ENCODE measurements around the gene CCDC43.

DNA sequence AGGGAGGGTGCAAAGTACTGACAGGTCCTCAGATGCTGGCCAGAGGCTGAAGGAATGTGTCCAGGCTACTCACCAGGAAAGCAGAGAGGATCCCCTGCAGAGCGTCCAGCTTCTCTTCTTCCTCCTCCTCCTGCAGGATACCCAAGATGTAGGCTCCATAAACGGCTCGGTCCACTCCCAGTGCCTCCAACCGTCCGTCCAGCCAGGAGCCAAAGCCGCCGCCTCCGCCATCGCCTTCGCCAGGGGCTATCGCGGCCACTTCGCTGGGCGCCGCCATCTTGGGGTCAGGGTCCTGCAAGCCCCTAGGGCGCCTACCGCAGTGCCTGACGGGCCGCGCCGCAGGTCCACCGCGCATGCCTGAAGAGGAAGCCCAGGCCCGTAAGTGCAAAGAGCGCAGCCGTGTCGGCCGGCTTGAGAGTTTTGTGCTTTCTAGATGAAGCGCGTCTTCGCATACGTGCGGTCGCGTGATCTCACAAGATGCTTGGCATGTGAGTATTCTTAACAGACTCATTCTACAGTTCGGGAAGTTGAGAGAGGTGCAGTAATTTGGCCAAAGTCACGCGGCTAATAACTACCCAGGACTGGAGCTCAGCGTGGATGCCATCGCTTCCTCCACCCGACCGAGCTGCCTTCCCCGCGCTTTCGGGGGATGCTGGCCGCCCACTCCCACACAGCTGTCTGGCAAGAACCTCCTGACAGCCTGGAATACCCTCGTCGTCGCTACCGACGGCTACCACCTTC is at the start of gene CCDC43:
- no peak for TF ChIP-seq EZH2phosphoT487 (IDR thresholded peaks at IDR 0.05; ENCODE audit: borderline replicate concordance)
- no peak for TF ChIP-seq CTCF (IDR thresholded peaks at IDR 0.05 in 2 of 3, conservative IDR thresholded peaks at IDR 0.05 in 1 of 3; ENCODE audit: borderline replicate concordance in 1 of 3, insufficient read depth in 1 of 3, low read depth in 2 of 3, low read length in 2 of 3)
- TF ChIP-seq MAX (IDR thresholded peaks at IDR 0.05): peak; percentile 85
- no peak for TF ChIP-seq EZH2 (IDR thresholded peaks at IDR 0.05)
- peak; percentile 87 for TF ChIP-seq POLR2A (IDR thresholded peaks at IDR 0.05; ENCODE audit: borderline replicate concordance, extremely low read depth, insufficient read depth, insufficient read length)
- 0 out of 2 replicates have a peak, but pooled peaks have one; percentile 70 for TF ChIP-seq CBX3 (IDR thresholded peaks at IDR 0.05; ENCODE audit: low read depth)
- peak; percentile 67; the same call in 1 of the 2 replicates for TF ChIP-seq SIN3A (IDR thresholded peaks at IDR 0.05; ENCODE audit: low read depth)
- TF ChIP-seq RAD21 (IDR thresholded peaks at IDR 0.05; ENCODE audit: low read depth): no peak

Measured in HCT116 (cell line).